OCI-LY3 (cell line): ENCODE data around the gene COX11.

Experiments
- CTCF ChIP-seq: fragments of 200-600, 300-600 bp; sonication (generic); IDR thresholded peaks from 2 replicates; pipeline ENCODE4 v1.5.1; 2014; ENCODE audit warnings: antibody characterized with exemption, low read length, low read depth
- EZH2phosphoT487 ChIP-seq: fragments of 200-600 bp; shearing (Covaris generic); IDR thresholded peaks from 2 replicates; pipeline ENCODE4 v1.6.1; 2018; ENCODE audit warnings: antibody characterized with exemption, mixed run types, low read depth

GRCh38 chr17:54947396-54947795 lies 21.1 kb downstream of the COX11 start:
- TF ChIP-seq CTCF, result no peak
- TF ChIP-seq EZH2phosphoT487, result no peak
